HG03135 (cell line): ENCODE measurements around the gene RYR1.
A peak's percentile ranks its signal among the peaks of the same experiment; 100 is the strongest.
"Not testable (repeated sequence)": the region's sequence is repeated elsewhere in the genome, so short reads cannot be mapped to it uniquely, and the experiment has no call there.

ENCODE experiments used
- ATAC-seq: cut with Tn5 transposase; IDR thresholded peaks from one replicate; pipeline ENCODE4 v1.9.1; 2021; ENCODE audit warnings: mild to moderate bottlenecking, moderate library complexity; ENCODE audit not compliant: unreplicated experiment

The RYR1 gene

DNA sequence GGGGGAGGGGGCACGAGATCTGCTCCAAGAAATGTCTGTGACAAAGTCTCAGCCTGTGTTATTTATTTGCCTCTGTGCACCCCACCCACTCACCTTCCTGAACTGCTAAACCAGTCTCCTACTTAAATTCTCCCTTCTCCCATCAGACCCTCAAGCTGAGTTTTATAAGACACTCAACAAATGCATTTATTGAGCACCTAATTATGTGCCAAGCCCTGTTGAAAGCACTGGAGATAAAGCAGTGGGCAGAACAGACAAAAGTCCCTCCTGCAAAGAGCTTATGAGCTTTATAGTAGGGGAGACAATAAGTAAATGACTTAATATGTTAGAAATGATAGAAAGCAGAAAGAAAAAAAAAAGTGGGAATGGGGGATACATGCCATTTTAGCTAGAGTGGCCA is 34.0 kb upstream of the RYR1 start:
- ATAC-seq: no peak

DNA sequence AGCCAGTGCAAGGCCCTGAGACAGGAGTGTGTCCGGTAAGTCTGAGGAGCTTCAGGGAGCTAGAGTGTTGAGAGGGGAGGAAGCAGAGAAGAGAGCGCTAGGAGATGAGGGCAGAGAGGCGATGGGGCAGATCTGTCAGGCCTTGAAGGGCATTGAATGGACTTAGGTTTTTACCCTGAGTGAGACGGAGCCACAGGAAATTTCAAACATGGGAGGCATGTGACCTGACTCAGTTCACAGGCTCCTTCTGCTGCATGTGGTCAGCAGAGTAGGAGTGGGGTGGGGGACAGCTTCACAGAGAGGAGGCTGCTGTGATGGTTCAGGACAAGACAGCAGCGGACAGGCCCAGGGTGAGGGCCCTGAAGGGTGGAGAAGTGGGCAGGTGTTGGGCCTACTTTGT is 33.1 kb upstream of the RYR1 start:
- no peak for ATAC-seq

DNA sequence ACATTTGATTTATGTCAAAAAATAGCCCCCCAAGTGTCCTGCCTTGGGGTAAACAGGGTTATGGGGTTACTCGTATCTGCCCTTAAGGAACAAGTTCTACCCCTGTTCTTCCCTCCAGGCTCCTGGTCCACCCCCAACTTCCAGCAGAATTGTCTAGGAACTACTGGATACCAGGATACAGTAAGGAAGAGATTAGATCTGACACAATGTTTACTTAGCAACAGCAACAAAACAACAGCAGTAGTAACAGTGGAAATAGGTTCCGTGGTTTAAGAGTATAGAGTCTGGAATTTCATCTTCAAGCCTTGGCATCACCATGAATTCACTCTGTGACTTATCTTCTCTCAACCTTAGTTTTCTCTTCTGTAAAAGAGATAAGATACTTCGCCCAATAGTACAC is 32.3 kb upstream of the RYR1 start:
- ATAC-seq: no peak

DNA sequence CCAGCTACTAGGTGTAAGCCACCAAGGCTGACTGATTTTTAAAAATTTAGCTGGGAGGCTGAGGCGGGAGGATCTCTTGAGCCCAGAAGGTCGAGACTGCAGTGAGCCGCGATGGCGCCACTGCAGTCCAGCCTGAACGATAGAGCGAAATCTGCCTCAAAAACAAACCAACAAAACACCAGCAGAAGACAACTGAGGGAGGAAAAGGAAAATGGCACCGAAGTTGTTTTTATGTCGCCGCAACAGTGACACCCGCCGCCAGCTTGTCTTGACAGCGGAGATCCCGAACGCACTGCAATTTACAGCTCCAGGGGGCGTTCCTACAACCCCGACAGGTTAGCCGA is 30.9 kb upstream of the RYR1 start:
- ATAC-seq: no peak

DNA sequence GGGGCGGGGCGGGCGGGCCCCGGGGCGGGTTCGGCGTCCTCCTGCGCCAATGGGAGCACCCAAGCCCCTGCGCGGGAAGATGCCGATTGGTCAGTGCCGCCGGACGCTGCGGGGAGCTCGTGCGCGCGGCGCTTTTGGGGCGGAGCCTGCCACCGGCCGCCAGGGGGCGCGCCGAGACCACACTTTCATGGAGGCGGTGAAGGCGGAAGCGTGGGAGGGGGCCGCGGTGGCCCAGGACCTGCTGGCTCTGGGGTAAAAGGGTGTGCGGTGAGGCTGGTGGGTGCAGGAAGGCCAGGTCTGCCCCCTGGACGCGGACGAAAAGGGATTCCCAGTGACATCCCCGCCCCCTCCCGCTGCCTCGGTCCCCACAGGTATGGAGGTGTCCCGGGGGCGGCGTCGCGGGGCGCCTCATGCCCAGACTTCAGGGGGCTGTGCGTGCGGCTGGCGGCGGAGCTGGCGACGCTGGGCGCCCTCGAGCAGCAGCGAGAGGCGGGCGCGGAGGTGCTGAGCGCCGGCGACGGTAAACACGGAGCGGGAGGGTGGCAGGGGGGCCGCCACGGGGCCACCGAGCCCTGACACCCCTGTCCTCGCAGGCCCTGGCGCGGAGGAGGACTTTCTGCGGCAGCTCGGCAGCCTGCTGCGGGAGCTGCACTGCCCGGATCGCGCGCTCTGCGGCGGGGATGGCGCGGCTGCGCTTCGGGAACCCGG is 30.4 kb upstream of the RYR1 start, which contains the start of gene FAM98C:
FAM98C (plus strand) TSS at position 127 of the 708 bp plus-strand sequence; CDS start at position 188, 61 bp downstream.
- peak; percentile 90 for ATAC-seq

DNA sequence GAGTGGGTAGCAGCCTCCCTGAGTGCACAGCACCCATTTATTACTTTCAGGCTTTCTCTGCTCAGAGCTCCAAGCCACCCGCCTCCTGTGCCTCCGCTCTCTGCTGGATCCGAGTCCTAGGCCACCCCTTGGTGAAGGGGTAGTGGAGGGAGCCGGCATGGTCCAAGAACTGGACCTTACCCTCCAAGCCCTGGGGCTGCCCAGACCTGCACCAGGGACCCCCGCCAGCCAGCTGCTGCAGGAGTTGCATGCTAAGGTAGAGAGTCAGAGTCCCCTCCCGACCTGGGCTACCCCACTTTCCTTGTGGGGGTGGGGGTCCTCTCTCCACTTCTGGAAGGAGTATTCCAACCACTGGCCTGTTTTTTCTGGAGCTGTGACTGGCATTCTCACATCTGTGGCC is 28.6 kb upstream of the RYR1 start:
- ATAC-seq: no peak

DNA sequence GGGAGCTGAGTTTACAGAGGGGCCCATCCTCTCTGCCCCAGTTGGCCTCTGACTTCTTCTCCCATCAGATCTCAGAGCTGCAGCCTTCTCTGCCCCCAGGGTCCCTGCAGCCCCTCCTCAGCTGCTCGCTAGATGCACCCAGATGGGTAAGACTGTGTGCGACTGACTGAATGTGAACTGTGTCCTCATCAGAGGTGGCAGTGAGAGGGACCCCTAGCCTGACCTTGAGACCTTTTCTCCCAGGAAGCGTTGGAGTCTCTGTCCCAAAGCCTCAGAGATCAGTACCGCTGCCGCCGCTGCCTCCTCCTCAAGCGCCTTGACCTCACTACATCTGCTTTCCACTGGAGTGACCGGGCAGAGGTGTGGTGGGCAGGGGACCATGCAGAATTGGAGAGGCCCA is 28.2 kb upstream of the RYR1 start:
- ATAC-seq: no peak

GRCh38 chr19:38409631-38410133 is 23.8 kb upstream of the RYR1 start:
- no peak for ATAC-seq

GRCh38 chr19:38410407-38410806 is 23.1 kb upstream of the RYR1 start:
- ATAC-seq: not testable (repeated sequence)

DNA sequence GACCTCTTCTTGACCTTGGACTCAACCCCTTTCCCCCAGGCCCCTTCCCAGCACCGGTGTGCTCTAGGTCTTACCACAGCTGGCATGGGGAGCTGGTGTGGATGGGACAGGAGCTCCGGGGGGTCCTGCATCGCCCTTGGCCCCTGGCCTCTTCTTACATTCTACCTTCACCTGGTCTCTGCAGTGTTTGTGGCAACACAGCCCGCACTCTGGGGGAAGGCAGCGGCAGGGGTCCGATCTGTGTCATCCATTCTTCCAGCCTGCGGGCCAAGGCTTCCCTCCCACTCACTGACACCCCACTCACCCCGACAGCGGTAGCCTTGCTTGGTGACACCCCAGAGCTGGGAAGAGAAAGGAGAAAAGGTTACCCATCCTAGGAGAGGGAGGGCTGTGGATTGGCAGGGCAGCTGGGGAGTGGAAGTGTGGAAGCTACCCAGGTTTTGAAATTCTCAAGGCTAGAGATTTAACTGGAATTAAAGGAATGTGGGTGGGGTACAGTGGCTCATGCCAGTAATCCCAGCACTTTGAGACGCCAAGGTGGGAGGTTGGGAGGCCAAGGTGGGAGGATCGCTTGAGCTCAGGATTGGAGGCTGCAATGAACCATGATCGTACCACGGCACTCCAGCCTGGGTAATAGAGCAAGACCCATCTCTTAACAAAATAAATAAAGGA is 22.3 kb upstream of the RYR1 start:
- ATAC-seq: no peak

DNA sequence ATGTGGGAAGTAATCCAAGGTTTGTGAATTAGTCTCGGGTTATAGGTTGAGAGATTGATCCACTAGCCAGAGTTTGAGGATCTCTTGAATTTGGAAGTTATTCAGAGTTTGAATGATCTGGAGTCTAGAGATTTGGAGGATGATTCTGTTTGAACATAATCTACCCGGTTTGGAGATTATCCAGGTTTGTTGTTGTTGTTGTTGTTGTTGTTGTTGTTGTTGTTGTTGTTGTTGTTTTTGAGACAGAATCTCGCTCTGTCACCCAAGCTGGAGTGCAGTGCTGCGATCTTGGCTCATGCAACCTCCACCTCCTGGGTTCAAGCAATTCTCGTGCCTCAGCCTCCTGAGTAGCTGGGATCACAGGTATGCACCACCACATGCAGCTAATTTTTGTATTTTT is 21.6 kb upstream of the RYR1 start:
- ATAC-seq: not testable (repeated sequence)

GRCh38 chr19:38412491-38412890 is 21.0 kb upstream of the RYR1 start:
- no peak for ATAC-seq

- no peak for ATAC-seq
These were observed 20.5 kb upstream of the RYR1 start for GRCh38 chr19:38412961-38413360.

GRCh38 chr19:38413416-38413815 is 20.1 kb upstream of the RYR1 start:
- ATAC-seq: no peak

GRCh38 chr19:38417146-38417543 is 16.3 kb upstream of the RYR1 start:
- ATAC-seq: no peak

GRCh38 chr19:38417544-38418506 is 15.7 kb upstream of the RYR1 start:
- ATAC-seq: no peak

DNA sequence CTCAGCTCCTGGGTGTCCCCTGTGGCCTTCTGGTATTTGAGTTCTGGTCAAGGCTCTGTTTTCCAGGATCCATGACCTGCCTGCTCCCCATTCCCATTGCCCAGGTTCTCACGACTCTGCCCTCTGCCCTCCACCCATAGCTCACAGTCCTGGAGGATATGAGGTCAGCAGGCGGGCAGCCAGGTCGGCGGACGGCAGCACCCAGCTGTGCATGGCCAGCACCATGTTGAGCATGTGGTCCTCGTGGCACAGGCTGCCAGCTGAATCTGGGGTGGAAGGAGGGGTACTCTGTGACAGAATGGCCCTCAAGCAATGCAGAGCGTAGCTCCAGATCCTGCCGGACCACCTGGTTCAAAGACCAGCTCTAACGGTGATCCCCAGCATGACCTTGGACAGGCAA is 12.6 kb upstream of the RYR1 start:
- no peak for ATAC-seq

DNA sequence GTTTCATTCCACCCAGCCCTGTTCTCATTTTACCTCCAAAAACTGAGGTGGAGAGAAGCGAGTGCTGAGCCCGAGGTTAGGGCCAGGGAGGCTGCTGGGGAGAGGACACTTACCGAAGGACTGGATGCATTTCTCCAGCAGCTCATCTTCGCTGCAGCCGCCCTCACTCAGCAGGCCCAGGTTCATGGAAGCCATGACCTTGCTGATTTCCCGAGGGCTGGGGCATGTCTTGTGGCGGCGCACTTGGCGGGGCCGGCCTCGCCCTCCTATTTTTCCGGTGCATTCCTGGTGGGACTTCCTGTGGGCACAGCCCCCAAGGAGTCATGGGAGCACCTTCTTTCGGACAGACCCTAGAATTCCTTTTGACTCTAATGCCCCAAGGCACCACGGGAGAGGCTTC is 11.6 kb upstream of the RYR1 start:
- no peak for ATAC-seq

- no peak for ATAC-seq
These were observed 11.1 kb upstream of the RYR1 start for GRCh38 chr19:38422438-38422837.

- no peak for ATAC-seq
These were observed 9.2 kb upstream of the RYR1 start for GRCh38 chr19:38424272-38424671.

DNA sequence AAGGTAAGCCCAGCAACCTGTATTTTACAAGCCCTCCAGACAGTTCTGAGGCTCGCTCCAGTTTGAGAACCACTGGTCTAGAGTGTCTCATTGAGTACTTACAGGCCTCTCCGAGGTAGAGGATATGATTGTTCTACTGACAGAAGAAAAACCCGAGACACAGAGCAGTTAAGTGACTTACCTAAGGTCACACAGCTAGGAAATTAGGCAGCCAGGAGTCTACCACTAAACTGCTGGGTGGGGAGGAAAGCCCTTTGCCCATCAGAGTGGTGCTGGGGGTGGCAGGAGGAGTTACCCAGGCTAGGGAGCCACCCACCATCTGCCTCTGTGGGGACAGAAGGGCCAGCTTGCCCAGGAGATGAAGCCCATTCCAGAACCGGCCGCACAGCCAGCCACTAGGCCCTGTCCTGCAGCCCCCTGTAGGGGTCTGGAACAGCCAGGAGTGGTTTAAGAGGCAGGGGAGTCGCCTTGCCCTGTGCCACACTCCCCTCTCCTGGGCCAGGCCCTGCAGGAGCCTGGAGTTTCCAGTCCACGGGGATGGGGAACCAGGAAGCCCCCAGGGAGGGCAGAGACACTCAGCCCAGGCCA is 8.2 kb upstream of the RYR1 start:
- ATAC-seq: no peak
